ENCODE data around the gene PERM1.

The PERM1 gene

DNA sequence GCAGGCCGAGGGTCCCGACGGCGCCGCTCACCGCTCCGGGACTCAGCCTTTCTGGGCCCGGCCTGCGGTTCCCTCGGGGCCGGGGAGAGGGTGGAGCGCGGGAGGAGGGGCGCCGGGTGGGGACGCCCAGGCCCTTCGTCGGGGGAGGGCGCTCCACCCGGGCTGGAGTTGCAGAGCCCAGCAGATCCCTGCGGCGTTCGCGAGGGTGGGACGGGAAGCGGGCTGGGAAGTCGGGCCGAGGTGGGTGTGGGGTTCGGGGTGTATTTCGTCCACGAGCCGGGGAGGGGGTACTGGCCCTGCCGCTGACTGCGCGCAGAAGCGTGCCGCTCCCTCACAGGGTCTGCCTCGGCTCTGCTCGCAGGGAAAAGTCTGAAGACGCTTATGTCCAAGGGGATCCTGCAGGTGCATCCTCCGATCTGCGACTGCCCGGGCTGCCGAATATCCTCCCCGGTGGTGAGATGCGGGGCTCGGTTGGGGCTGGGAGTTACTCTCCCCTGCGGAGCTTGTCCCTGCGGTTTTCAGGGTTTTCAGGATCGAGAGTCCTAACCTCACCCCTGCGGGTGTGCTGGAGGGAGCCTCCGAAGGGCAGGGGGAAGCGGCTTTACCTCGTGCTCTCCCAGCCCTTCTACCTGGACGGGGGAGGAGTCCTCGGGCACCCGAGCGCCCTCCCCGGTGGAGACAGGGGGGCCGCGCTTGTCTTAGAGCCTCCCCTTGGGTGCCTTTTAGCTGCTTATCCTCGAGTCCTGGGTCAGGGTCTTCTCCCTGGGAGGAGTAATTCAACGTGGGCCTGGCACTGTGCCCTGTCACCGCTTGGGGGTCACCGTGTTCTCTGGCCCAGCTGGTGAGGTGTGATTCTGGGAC, 56.1 kb downstream of the PERM1 start:
- in situ Hi-C loops (cut with HindIII; ENCODE audit: low sequenced_read_pairs), result no loop called here
- peak overlapping the region; percentile 59 for H3K4me3 ChIP-seq (ENCODE audit: low read depth, low read length)
- no peak for TF ChIP-seq CTCF (IDR thresholded peaks at IDR 0.05; ENCODE audit: low read depth, low read length, missing control alignments)
- no peak for DNase-seq (ENCODE audit: low read depth)

Data from astrocyte of the cerebellum (primary cell).